A549 (cell line): ENCODE measurements around the gene NUP88.

Source experiments
- CHD2 ChIP-seq: fragments of 150-350 bp; IDR thresholded peaks from 2 replicates; pipeline ENCODE4 v1.6.1; 2014; ENCODE audit warnings: low read length; ENCODE audit not compliant: partially characterized antibody
- CTCF ChIP-seq: fragments of >200 bp; sonication (Bioruptor Twin); formaldehyde crosslinking; IDR thresholded peaks from 3 replicates; pipeline ENCODE4 v1.5.1; 2016
- HMGXB4 ChIP-seq: fragments of 250-450 bp; sonication (Bioruptor Pico); IDR thresholded peaks from 2 replicates; pipeline ENCODE4 v1.5.0; 2021; ENCODE audit warnings: mild to moderate bottlenecking, moderate library complexity, borderline replicate concordance
- HOXB5 ChIP-seq: fragments of 250-450 bp; sonication (Bioruptor Pico); IDR thresholded peaks from 2 replicates; pipeline ENCODE4 v1.5.0; 2020; ENCODE audit warnings: mild to moderate bottlenecking, moderate library complexity
- MAX ChIP-seq: IDR thresholded peaks from 2 replicates; pipeline ENCODE4 v1.6.1; 2012
- PBX3 ChIP-seq: IDR thresholded peaks from 2 replicates; pipeline ENCODE4 v1.6.1; 2012
- POLR2A ChIP-seq: IDR thresholded peaks from 2 replicates; pipeline ENCODE4 v1.6.1; 2012; ENCODE audit warnings: mild to moderate bottlenecking, low read length
- SMC3 ChIP-seq: fragments of >200 bp; sonication (Bioruptor Twin); formaldehyde crosslinking; IDR thresholded peaks from 3 replicates; pipeline ENCODE4 v1.6.1; 2018; ENCODE audit warnings: inconsistent platforms

- TF ChIP-seq CTCF (no peak), PBX3 (no peak), POLR2A (no peak), HMGXB4 (CRISPR knock-in tag) (no peak), HOXB5 (CRISPR knock-in tag) (no peak), MAX (no peak), SMC3 (no peak), CHD2 (no peak)
Measured at GRCh38 chr17:5361426-5361825, 58.0 kb downstream of the NUP88 start.
